IMR-90 (cell line): ENCODE data around the gene FAM111A. TPM values are rescaled to one million over a fixed set of nuclear protein-coding genes. Genes with fewer than 3 reads are reported as not detected.

Source experiments
- MAZ ChIP-seq: IDR thresholded peaks from 2 replicates; pipeline ENCODE4 v1.6.1; 2012; ENCODE audit warnings: low read depth, mild to moderate bottlenecking, low read length, improper control_type of control experiment, moderate library complexity, borderline replicate concordance
- MXI1 ChIP-seq: IDR thresholded peaks from 2 replicates; pipeline ENCODE4 v1.6.1; 2012; ENCODE audit warnings: low read depth, mild to moderate bottlenecking, low read length, moderate library complexity, borderline replicate concordance
- SMC3 ChIP-seq: fragments of 150-350 bp; IDR thresholded peaks from 2 replicates; pipeline ENCODE4 v1.6.1; 2016; ENCODE audit warnings: low read depth, mild to moderate bottlenecking, antibody characterized with exemption, low read length, moderate library complexity
- polyA plus RNA-seq, 3 experiments: library from polyadenylated mRNA; depleted of rRNA; stranded (reverse); fragments of >200 nt; gene quantifications; 2 replicates each; pipeline ENCODE4 v1.2.3, GENCODE V29; 2012; ENCODE audit warnings: low replicate concordance in 1 of 3
- total RNA-seq: library from RNA; depleted of rRNA; stranded (reverse); fragments of >200 nt; gene quantifications from 2 replicates; pipeline ENCODE4 v1.2.3, GENCODE V29; 2012

FAM111A gene
- total and polyA plus RNA-seq, 2 of the 4 experiments (the other 2 are of a cell fraction) = 19.9 to 36.4 TPM

GRCh38 chr11:59173080-59173963 is 30.7 kb downstream of the FAM111A start (continued):
- TF ChIP-seq MAZ = no peak
- TF ChIP-seq MXI1 = no peak
- no peak for TF ChIP-seq SMC3
